Stimulated activated CD4-positive, alpha-beta T cell treated with anti-CD3 and anti-CD28 coated beads, TNF-alpha, amount 100 ng/mL, for 24 hours (primary cell): Measurements from ENCODE around the gene FMNL2.
"Not testable (repeated sequence)": the region's sequence is repeated elsewhere in the genome, so short reads cannot be mapped to it uniquely, and the experiment has no call there.

Source experiments
- DNase-seq, 3 experiments: peaks; one replicate each; pipeline ENCODE4 v3.0.0-alpha.2; 2020; ENCODE audit warnings: low read depth in 3 of 3

Gene FMNL2

DNA sequence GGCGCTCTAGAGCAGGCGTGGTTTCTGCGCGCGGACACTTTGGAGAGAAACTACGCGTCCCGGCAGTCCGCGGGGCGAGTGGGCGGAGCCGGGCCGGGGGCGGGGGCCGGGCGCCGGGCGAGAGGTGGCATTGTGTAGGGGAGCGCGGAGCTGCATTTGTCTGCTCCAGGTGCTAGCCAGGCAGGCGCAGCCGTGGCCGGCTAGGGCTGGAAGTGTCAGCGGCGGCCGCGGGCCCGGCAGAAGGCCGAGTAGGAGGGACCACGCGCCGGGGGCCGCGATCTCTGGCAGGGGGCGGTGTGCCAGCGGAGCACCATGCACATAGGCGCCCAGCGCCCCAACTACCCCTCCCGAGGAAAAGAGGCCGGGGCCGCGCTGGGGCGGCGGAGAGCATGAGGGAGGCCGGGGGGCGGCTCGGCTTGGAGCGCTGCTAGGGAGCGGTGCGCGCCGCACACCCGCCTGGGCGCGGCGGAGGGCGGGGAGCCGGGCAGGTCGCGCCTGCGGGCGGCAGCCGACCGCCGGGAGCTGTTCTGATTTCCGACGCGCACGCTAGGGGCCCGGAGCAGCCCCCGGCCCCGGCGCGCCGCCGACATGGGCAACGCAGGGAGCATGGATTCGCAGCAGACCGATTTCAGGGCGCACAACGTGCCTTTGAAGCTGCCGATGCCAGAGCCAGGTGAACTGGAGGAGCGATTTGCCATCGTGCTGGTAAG, at the start of gene FMNL2:
FMNL2 (plus strand) TSS at position 159 of the 710 bp plus-strand sequence.
- DNase-seq: peak in 1 of 3 experiments; percentile 59

DNA sequence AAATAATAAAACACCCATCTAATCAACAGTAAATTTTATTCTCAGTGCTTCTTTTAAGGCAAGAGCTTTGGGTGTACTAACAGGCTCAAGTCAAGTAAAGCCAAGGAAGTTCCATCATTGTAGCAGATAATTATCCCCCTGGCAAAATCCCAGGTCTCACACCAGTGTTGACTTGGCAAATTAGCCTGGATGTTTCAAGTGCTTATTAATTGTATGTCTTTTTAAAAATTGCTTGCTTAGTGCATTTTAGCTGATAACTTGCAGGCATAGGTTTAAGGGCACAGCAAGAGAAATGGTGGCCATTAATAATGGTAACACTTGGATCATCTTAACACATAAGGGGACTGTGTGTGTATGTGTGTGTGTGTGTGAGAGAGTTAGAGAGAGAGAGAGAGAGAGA, 42.0 kb upstream of the FMNL2 start:
- DNase-seq: no peak

DNA sequence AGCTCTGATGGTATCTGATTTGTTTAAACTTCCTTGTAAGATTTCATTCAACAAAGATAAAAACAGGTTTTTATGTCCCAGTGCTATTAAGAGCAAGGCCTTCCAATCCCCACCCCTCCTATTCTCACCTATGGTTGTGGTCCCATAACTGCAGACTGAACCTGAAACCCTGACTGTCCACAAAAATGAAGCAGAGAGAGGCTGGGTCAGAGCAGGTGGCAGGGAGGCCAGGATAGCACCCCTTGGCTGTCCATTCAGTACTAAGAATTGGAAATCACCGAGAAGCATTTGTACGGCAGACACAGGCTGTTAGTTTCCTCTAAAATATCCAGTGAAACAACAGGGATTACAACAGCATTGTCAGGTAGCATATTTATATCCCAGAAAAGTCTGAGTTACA, 37.3 kb upstream of the FMNL2 start:
- no peak for DNase-seq

DNA sequence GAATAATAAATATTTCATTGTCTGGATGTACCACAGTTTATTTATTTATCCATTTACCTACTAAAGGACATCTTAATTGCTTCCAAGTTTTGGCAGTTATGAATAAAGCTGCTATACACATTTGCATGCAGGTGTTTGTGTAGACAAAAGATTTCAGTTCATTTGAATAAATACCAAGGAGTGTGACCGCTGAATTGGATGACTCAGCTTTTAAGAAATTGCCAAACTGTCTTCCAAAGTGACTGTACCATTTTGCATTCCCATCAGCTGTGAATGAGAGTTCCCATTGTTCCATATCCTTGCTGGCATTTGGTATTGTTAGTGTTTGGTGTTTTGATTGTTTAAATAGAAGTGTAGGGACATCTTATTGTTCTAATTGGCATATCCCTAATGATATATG, 36.2 kb upstream of the FMNL2 start:
- DNase-seq: no peak

DNA sequence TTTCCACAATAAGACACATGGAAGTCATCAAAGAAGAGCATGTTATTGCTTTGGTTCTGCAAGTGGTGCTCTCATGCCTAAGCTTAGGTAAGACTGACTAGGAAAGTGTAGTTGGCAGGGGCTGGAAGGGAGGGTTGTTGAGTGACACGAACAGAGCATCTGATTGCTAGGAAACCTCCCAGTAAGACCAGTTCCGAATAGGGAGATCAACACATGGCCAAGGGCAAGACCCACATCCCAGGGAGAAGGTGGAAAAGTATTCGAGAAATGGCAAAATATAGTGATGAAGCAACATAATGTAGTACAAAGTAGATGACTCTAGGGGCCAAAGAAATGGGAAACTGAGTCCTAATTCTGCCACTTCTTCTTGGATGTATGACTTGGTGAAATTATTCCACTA, 33.8 kb upstream of the FMNL2 start:
- no peak for DNase-seq

DNA sequence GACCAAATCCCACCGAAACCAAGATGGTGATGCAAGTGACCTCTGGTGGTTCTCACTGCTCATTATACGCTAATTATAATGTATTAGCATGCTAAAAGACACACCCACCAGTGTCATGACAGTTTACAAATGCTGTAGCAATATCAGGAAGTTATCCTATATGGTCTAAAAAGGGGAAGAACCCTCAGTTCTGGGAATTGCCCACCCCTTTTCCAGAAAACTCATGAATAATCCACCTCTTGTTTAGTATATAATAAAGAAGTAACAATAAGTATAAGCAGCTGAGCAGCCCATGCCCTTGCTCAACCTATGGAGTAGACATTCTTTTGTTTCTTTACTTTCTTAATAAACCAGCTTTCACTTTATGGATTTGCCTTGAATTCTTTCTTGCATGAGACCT, 31.0 kb upstream of the FMNL2 start:
- DNase-seq: no peak

DNA sequence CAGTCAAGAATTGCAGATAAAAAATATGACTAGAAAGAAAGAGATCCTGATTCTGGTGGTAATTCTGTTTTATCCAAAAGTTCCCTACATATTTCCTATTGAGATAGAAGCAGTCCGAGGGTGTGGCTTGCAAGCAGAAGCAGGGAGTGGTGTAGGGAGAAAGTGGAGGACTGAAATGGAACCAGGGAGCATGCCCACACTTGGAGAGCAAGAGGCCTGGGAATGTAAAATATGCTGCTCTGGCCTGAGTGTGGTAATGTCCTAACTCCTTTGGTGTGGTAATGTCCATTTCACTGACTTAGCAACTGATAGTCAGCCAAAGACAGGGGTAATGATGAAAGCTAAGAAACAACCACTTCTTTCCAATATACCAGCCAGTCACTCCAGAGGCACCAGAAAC, 30.1 kb upstream of the FMNL2 start:
- DNase-seq: no peak

DNA sequence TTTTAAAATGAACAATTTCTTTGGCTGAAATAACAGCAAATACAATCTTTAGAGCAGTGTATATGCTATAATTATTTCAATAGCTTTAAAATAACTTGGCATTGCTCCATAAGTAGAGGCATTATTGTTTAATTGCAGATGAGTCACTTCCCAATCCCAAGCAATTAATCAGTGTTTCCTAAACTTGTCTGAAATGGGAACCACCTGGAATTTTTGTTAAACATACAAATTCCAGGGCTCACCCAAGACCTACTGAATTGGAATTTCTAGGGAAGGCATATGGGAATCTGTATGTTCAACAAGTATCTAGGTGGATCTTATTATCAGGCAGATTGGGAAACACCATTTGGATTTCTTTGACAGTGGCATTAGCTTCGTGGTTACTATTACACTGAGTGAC, 27.1 kb upstream of the FMNL2 start:
- no peak for DNase-seq

DNA sequence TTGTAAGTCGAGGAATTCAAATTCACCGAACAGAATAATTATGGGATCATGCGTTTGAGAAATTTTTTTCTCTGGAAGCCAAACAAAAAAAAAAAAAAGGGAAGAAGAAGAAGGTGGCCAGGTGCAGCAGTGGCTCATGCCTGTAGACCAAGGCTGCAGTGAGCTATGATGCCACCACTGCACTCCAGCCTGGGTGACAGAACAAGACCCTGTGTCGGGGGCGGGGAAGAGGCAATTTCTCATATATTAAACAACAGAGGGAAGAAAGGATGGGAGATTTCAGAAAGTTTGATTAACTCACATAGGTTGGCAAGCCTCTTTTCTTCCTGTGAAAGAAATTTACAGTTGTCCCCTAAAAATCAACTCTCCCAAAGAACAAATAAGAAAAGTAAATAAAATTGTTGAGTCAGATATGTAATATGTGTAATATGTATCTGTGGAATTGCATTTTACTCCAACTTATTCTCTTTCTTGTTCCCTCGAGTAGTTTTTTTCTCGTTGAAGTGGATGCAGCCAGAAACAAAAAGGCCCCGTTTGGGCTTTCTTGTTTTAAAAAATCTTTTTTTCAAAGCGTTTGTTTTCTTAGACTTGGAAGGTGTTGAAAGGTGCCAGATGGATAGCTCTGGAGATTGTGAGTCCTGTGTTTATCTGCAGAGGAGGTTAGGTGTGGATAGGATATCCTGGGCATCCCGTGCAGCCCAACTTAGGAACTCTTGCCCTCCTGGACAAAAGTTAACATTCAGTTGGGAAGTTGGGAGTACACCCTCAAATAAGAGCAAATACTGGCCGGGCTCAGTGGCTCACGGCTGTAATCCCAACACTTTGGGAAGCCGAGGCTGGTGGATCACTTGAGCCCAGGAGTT, 25.4 kb upstream of the FMNL2 start:
- DNase-seq: no peak

DNA sequence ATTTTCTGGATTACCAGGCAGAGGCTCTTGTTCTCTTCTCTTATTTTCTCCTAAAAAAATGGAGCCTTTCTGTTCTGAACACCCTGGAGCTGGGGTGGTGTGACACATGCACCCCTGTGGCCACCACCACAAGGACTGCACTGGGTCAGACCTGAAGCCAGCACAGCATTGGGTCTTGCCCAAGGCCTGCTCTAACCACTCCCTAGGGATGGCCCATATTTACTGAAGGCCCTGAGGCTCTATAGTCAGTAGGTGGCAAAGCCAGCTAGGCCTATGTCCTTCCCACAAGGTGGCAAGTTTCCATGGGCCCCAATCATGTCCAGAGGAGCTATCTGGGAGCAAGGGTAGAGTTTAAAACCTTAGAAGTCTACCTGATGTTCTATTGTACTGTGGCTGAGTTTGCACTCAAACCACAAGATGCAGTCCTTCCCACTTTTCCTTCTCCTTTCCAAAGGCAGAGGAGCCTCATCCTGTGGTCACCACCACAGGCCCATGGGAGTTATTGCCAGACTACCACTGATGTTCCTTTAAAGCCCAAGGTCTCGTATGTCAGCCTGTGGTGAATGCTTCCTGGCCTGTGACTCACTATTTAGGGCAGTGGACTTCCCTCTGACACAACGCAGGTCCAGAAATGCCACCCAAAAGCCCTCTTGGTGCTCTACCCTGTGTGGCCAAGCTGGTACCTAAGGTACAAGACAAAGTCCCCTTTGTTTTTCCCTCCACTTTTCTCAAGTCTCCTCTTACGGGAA, 15.0 kb upstream of the FMNL2 start:
- DNase-seq: no peak

DNA sequence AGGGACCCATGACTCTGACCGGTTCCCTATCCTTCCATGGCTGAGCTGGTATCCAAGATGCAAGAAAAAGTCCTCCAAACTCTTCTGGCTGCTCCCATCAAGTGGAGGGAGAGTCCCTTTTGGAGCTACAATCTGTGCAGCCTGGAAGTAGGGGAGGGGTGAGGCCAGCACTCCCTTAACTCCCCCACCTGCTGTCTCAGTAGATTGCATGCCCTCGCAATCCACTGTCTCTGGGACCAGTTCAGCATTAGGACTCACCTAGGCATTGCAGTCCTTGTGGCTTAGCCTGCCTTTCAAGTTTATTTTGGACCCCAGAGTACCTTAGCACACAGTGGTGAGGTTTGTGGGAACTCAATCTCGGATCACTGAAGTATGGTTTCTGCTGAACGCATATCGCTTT, 14.2 kb upstream of the FMNL2 start:
- DNase-seq: no peak

DNA sequence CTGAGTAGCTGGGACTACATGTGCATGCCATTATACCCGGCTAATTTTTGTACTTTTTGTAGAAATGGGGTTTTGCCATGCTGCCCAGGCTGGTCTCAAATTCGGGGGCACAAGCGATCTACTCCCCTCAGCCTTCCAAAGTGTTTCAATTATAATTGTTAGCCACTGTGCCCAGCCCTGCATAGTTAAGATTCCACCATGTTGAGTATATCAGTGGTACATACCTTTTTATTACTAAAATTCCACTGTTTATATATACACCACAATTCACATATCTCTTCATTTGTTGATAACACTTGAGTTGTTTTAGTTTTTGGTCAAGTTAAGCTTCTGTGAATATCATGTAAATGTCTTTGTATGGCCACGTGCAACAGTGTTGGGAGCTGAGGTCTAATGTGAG, 12.8 kb upstream of the FMNL2 start:
- DNase-seq: no peak

DNA sequence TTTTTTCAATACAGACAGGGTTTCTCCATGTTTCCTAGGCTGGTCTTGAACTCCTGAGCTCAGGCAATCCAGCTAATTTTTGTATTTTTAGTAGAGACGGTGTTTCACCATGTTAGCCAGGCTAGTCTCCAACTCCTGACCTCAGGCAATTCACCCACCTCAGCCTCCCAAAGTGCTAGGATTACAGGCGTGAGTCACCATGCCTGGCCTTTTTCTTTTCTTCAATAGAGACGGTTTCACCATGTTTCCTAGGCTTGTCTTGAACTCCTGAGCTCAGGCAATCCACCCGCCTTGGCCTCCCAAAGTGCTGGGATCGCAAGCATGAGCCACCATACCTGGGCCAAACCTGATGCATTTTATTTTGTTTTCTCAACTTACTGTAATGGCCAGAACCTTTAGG, 9.8 kb upstream of the FMNL2 start:
- DNase-seq: not testable (repeated sequence)

DNA sequence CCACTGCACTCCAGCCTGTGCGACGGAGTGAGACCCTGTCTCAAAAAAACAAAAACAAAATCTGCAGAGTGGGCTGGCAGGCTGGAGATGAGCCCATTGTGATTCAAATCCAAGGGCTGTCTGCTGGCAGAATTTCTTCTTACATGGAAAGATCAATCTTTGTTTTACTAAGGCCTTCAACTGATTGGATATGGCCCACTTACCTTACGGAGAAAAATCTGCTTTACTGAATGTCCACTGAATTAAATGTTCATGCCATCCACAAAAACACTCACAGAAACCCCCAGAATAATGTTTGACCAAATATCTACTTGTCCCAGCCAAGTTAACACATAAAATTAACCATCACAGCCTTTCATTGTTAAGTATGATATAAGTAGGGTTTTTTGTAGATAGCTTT, 8.3 kb upstream of the FMNL2 start:
- DNase-seq: no peak

DNA sequence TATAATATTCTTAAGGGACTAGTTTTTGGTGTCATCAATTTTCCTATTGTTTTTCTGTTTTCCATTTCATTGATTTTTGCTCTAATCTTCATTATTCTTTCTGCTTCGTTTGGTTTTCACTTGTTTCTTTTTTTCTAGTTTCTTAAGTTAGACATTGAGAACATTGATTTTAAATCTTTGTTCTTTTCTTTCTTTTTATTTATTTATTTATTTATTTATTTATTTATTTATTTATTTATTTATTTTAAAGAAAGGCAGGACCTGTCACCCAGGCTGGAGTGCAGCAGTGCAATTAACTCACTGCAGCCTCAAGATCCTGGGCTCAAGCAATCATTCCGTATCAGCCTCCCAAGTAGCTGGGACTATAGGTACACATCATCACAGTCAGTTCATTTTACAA, 7.0 kb upstream of the FMNL2 start:
- DNase-seq: no peak

DNA sequence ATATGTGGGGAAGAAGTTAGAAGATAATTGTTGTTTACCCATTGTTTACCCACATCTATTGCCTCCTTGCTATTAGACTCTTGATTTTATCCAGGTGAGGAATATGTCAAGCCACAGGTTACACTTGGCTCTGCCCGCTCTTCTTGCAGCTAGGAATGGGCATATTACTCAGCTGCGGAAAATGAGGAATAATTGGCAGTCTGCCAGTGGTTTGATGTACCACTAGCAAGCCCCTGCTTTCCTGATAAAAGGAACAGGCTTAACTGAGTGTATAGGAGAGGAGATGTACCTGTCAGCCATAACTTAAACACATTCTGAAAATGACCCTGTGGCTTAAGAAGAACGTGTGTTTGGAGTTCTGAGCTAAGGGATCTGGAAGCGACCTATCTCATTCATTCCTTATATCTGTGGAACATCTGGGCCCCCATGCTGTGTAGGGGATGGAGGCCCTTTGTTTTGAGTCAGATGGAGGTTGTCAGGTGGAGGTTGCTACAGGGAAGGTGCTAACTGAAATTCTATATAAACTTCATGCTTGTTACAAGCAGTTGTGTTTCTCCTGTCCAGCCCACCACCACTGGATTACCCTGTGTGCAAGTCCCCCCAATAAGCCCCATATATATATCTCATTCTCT, 4.6 kb upstream of the FMNL2 start:
- no peak for DNase-seq

DNA sequence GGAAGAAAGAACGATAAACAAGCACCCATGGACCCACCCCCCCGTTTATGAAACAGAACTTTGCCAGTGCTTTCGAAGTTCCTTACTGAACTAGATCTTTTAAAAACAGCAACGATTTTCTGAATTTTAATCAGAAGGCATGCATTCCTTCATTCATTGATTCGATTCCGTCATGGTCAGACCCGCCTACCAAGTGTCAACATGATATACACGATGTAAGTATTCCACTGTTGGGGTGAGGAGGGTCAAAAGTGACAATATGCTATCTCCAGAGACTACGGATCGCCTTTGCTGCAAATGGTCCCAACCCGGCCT, 316 bp upstream of the FMNL2 start:
- no peak for DNase-seq

DNA sequence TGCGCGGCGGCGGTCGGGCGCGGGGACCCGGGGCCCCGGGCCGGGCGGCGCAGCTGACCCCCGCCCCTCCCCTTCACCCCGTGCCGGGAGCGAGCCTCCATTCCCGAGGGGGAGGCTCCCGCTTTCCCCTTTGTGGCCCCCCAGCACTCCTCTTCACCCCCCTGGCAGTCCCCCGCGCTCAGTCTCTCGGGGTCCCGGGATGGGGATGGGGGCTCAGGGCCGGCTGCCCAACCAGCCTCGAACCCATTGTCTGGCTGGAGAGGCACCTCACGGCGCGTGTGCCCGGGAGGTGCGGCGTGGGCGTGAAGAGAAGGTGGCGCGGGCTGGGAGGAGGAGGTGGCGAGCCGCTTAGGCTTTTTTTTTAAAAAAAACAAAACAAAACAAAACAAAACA, 748 bp downstream of the FMNL2 start:
- peak in 1 of 3 experiments; percentile 23 for DNase-seq

DNA sequence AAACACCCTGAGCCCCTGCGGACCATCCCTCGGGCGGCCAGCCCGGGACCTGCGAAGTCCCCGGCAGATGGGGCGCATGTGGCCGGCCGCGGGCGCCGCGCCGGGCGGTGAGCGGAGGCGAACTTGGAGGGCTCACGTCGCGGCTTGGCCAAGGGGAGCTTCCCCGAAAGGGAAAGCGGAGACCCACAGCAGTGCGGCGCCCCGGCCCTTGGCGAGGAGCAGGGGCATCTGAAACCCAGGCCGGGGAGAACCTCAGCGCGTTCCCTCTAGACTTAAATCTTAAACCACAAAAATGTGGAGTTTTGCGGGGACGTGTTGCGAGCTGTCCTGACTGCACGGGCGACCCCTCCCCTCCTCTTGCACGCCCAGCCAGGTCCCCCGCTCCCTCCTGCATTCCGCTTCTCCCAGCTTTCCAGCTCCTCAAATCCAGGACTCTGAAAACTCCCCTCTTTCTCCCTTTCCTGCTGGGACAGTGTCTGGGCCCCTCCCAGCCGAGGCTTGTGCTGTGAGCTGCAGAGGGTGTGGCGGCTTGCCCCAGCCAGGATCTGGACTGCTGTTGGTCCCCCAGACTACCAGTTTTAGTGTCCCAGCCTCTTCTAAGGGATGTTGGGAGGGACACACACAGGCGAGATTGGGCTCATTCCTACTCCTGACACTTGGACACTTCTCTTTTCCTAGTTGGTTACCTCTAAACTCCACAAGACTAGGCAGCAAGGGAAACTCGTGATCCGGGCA, 1.3 kb downstream of the FMNL2 start:
- no peak for DNase-seq

DNA sequence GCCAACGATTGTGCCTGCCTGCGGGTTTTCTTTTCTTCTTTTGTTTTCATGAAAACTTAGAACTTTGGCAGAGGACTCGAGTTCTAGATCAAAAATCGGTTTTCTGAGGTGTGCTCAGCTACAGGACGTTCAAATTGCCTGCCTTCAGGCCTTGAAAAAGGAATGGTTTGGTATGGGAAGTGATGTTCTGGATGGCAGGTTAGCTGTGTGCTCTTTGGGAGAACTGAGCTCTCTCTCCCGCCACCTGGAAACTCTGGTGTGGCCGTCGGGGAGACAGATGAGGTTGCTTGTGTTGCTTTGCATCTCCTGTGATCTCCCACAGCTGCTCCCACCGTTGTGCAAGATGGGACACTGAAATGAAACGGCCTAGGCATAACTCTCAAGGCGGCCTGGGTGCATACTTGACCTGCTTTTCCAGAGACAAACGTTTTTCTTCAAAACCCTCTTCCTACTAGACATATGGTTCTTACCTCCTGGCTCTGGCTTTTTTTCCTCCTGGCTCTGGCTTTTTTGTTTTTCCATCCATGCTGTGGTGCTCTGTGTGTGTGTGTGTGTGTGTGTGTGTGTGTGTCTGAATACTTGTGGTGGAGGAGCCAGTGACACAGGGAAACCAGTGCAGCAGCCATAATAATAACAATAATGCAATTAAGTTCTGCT, 2.0 kb downstream of the FMNL2 start:
- no peak for DNase-seq

DNA sequence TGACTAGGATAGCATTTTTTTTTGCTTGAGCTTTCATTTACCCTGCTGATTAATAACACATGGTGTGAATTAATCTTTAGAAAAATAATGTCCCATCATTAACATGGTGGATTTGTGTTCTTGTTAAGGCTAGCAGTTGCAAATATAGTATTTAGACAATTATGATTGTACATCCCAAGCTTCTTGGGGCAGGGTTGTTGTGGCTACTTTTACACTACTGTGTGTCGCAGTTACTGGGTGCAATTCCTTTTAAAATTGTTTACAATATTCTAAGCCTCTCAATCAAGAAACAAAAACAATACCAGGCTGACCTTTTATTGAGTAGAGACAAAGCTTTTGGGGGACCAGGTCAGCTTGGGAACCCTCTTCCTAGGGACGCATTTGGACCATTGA, 2.5 kb downstream of the FMNL2 start:
- DNase-seq: no peak
